ENCODE measurements around the gene NKX2-4. TPM values are rescaled to one million over a fixed set of nuclear protein-coding genes. Genes with fewer than 3 reads are reported as not detected.

NKX2-4 gene
- total and polyA plus RNA-seq, 2 of the 13 experiments (the other 11 are each of a cell fraction or from before 2014, with no cell fraction given): not detected

GRCh38 chr20:21393816-21394519 lies 3.4 kb downstream of the NKX2-4 start:
- no peak overlapping the region for H2AFZ ChIP-seq (ENCODE audit: low read length)
- POLR2A ChIA-PET: no interaction called here
- 67% methylated on average over 4 of the region's 4 CpGs for WGBS (ENCODE audit: low lambda C conversion rate)
- peaks cover 0 to 2% of the 10 kb centered on the region in 2 experiments; a peak in 1 of 5 replicates for H3K36me3 ChIP-seq (replicated peaks in 1 of 2; ENCODE audit: control insufficient read depth in 1 of 2, insufficient read depth in 2 of 2, low read length in 2 of 2)
- intact Hi-C loops (cut with micrococcal nuclease; ENCODE audit: unreplicated experiment): no loop called here
- H3K4me3 ChIP-seq (replicated peaks in 1 of 3; ENCODE audit: insufficient read depth in 1 of 3, low read depth in 2 of 3, low read length in 3 of 3): no peak overlapping the region
- H3K4me1 ChIP-seq (ENCODE audit: insufficient read depth, low read length): no peaks in the 10 kb centered on the region
- DNase-seq (ENCODE audit: low spot score) (no peak), FAIRE-seq (no peak), ATAC-seq (no peak)
- no peaks in the 10 kb centered on the region for H3K27me3 ChIP-seq (ENCODE audit: control insufficient read depth in 1 of 2, insufficient read depth in 2 of 2, low read length in 2 of 2)
- H4K20me1 ChIP-seq (ENCODE audit: insufficient read depth, low read length): no peaks in the 10 kb centered on the region
- no peaks in the 10 kb centered on the region for H3K79me2 ChIP-seq (ENCODE audit: insufficient read depth, low read length)
- no peak overlapping the region for H3K4me2 ChIP-seq (ENCODE audit: low read depth, low read length)
- in situ Hi-C loops (cut with HindIII; ENCODE audit: extremely low pct_ligation_motif_present, low pct_unique_long_range_greater_than_20kb): no loop called here
- H3K27ac ChIP-seq (ENCODE audit: extremely low read length, insufficient read depth, low read length): no peak overlapping the region
- BruUV-seq (replicated peaks): no TSS peak
- H3K9ac ChIP-seq (ENCODE audit: insufficient read depth, low read depth, low read length): no peak overlapping the region
- no peak for TF ChIP-seq TEF (CRISPR knock-in tag; IDR thresholded peaks at IDR 0.05)
- TF ChIP-seq HNF4A (CRISPR knock-in tag; IDR thresholded peaks at IDR 0.05): no peak
- no peak for TF ChIP-seq ZSCAN30 (CRISPR knock-in tag; IDR thresholded peaks at IDR 0.05)
- no peak for TF ChIP-seq ZNF136 (CRISPR knock-in tag; IDR thresholded peaks at IDR 0.05; ENCODE audit: low read depth)
- no peaks in the 10 kb centered on the region for H3K9me3 ChIP-seq (ENCODE audit: low read length)
- CTCF ChIA-PET (ENCODE audit: low intra/inter-chr PET ratio, low total read pairs): no interaction called here

GRCh38 chr20:21393166-21393565 lies 4.2 kb downstream of the NKX2-4 start:
- Histone ChIP-seq H3K9ac (ENCODE audit: insufficient read depth, low read depth, low read length) (no peak overlapping the region), H3K9me3 (ENCODE audit: low read length) (no peaks in the 10 kb centered on the region), H3K27me3 (ENCODE audit: control insufficient read depth in 1 of 2, insufficient read depth in 2 of 2, low read length in 2 of 2) (no peaks in the 10 kb centered on the region), H3K4me2 (ENCODE audit: low read depth, low read length) (no peak overlapping the region), H3K36me3 (replicated peaks in 1 of 2; ENCODE audit: control insufficient read depth in 1 of 2, insufficient read depth in 2 of 2, low read length in 2 of 2) (peaks cover 1 to 10% of the 10 kb centered on the region in 2 experiments; a peak in 1 of 5 replicates), H2AFZ (ENCODE audit: low read length) (no peak overlapping the region), H3K27ac (ENCODE audit: extremely low read length, insufficient read depth, low read length) (no peak overlapping the region), H3K4me1 (ENCODE audit: insufficient read depth, low read length) (no peaks in the 10 kb centered on the region), H4K20me1 (ENCODE audit: insufficient read depth, low read length) (no peaks in the 10 kb centered on the region), H3K4me3 (replicated peaks in 1 of 3; ENCODE audit: insufficient read depth in 1 of 3, low read depth in 2 of 3, low read length in 3 of 3) (no peak overlapping the region), H3K79me2 (ENCODE audit: insufficient read depth, low read length) (no peaks in the 10 kb centered on the region)
- ChIA-PET POLR2A (no interaction called here), CTCF (ENCODE audit: low intra/inter-chr PET ratio, low total read pairs) (no interaction called here)
- DNase-seq (ENCODE audit: low spot score): no peak
- no peak; the same call in 2 of the 3 replicates for ATAC-seq
- 81% methylated on average over 4 of the region's 4 CpGs for WGBS (ENCODE audit: low lambda C conversion rate)
- intact Hi-C loops (cut with micrococcal nuclease; ENCODE audit: unreplicated experiment) (no loop called here), in situ Hi-C loops (cut with HindIII; ENCODE audit: extremely low pct_ligation_motif_present, low pct_unique_long_range_greater_than_20kb) (no loop called here)
- FAIRE-seq: no peak
- BruUV-seq (replicated peaks): no TSS peak
- no peak for TF ChIP-seq ZNF776 (CRISPR knock-in tag; IDR thresholded peaks at IDR 0.05)
- TF ChIP-seq FOSL1 (CRISPR knock-in tag; IDR thresholded peaks at IDR 0.05; ENCODE audit: borderline replicate concordance): no peak
- TF ChIP-seq ZNF550 (CRISPR knock-in tag; IDR thresholded peaks at IDR 0.05; ENCODE audit: borderline replicate concordance): no peak
- no peak for TF ChIP-seq ZNF501 (CRISPR knock-in tag; IDR thresholded peaks at IDR 0.05)
- TF ChIP-seq ZNF703 (CRISPR knock-in tag; IDR thresholded peaks at IDR 0.05; ENCODE audit: borderline replicate concordance): no peak
- no peak for TF ChIP-seq ZFP62 (CRISPR knock-in tag; IDR thresholded peaks at IDR 0.05)
- TF ChIP-seq ZNF563 (CRISPR knock-in tag; IDR thresholded peaks at IDR 0.05): no peak
- TF ChIP-seq GATA4 (IDR thresholded peaks at IDR 0.05; ENCODE audit: borderline replicate concordance, low read depth): no peak
- peak; percentile 100 for TF ChIP-seq MAFK (conservative IDR thresholded peaks at IDR 0.05 in 1 of 2, IDR thresholded peaks at IDR 0.05 in 1 of 2; ENCODE audit: low read length in 2 of 2)
- peak; percentile 100 for TF ChIP-seq MAFF (IDR thresholded peaks at IDR 0.05; ENCODE audit: low read depth, low read length)
- TF ChIP-seq ZNF230 (CRISPR knock-in tag; IDR thresholded peaks at IDR 0.05): no peak
- TF ChIP-seq POGK (CRISPR knock-in tag; conservative IDR thresholded peaks at IDR 0.05): no peak
- no peak for TF ChIP-seq NR2F1 (CRISPR knock-in tag; IDR thresholded peaks at IDR 0.05)

Measured in HepG2 (cell line).